Measurements from ENCODE around the gene LRP8. TPM values are rescaled to one million over a fixed set of nuclear protein-coding genes. Genes with fewer than 3 reads are reported as not detected.

The LRP8 gene
- total and polyA plus RNA-seq, 2 experiments from 2014 or later, result 27.8 to 71.1 TPM

- TF ChIP-seq CTCF (conservative IDR thresholded peaks at IDR 0.05; ENCODE audit: low read depth in 2 of 2), result peak in 1 of 2 experiments; percentile 20; a peak in 1 of 4 replicates
- no peak for TF ChIP-seq ZNF114 (CRISPR knock-in tag; IDR thresholded peaks at IDR 0.05)
- H3K27me3 ChIP-seq (ENCODE audit: insufficient read depth), result no peaks in the 10 kb centered on the region
- no peaks in the 10 kb centered on the region for H3K79me2 ChIP-seq (replicated peaks; ENCODE audit: insufficient read depth)
- no peak overlapping the region for H3K27ac ChIP-seq (ENCODE audit: low read depth)
- H3K4me2 ChIP-seq, result 0 out of 2 replicates have a peak overlapping the region, but pooled peaks have one; percentile 20
- H4K20me1 ChIP-seq (replicated peaks; ENCODE audit: insufficient read depth), result no peaks in the 10 kb centered on the region
- peak; percentile 30 for ATAC-seq
- H3K4me3 Mint-ChIP-seq, result no peak overlapping the region
- H3K4me1 Mint-ChIP-seq, result peaks cover 32% of the 10 kb centered on the region
- H3K9me2 ChIP-seq (ENCODE audit: insufficient read depth), result no peaks in the 10 kb centered on the region
- H3F3A ChIP-seq (replicated peaks; ENCODE audit: low read depth), result no peaks in the 10 kb centered on the region
- H3K4me3 ChIP-seq, result no peak overlapping the region
- no peaks in the 10 kb centered on the region for H3K36me3 ChIP-seq (ENCODE audit: insufficient read depth)
- H3K9me3 Mint-ChIP-seq, result no peaks in the 10 kb centered on the region
- no peaks in the 10 kb centered on the region for H3K36me3 Mint-ChIP-seq (ENCODE audit: low read depth)
- H3K27ac Mint-ChIP-seq, result no peak overlapping the region
- peak; percentile 38 for DNase-seq (ENCODE audit: low spot score)
- H3K27me3 Mint-ChIP-seq (ENCODE audit: insufficient read depth, low read depth, poor library complexity), result peaks cover 28% of the 10 kb centered on the region
- H3K4me1 ChIP-seq (ENCODE audit: insufficient read depth), result peaks cover 19% of the 10 kb centered on the region; the same call in 1 of the 2 replicates
- peak overlapping the region; percentile 88 for H2AFZ ChIP-seq
Measured at GRCh38 chr1:53376041-53376461, 48.2 kb upstream of the LRP8 start.

DNA sequence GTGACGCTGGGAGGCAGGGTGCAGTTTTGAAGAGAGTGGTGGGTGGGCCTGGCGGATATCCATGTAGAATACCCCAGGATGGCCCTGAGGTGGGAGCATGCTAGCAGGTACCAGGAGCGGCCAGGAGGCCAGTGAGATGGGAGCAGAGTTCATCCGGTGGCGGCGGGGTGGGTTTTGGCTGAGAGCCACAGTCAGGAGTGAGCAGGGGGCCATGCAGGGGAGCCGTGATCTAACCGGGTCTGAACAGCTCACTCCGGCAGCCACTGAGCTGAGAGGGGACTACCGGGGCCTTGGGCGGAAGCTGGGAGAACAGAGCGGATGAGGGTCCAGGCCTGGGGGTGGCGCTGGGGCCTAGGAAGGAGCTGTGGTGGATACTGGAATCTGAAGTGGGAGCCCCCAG, 47.6 kb upstream of the LRP8 start:
- no peaks in the 10 kb centered on the region for H3K9me2 ChIP-seq (ENCODE audit: insufficient read depth)
- Mint-ChIP-seq H3K27me3 (ENCODE audit: insufficient read depth, low read depth, poor library complexity) (peaks cover 28% of the 10 kb centered on the region), H3K9me3 (no peaks in the 10 kb centered on the region), H3K36me3 (ENCODE audit: low read depth) (no peaks in the 10 kb centered on the region), H3K4me1 (peaks cover 33% of the 10 kb centered on the region), H3K27ac (no peak overlapping the region), H3K4me3 (no peak overlapping the region)
- TF ChIP-seq ZNF331 (CRISPR knock-in tag; IDR thresholded peaks at IDR 0.05; ENCODE audit: low read depth) (no peak), POLR2AphosphoS5 (IDR thresholded peaks at IDR 0.05; ENCODE audit: low read depth) (no peak), ZNF114 (CRISPR knock-in tag; IDR thresholded peaks at IDR 0.05) (no peak), EZH2 (IDR thresholded peaks at IDR 0.05; ENCODE audit: low read depth, unreplicated experiment) (no peak)
- TF ChIP-seq, protein P1, sequence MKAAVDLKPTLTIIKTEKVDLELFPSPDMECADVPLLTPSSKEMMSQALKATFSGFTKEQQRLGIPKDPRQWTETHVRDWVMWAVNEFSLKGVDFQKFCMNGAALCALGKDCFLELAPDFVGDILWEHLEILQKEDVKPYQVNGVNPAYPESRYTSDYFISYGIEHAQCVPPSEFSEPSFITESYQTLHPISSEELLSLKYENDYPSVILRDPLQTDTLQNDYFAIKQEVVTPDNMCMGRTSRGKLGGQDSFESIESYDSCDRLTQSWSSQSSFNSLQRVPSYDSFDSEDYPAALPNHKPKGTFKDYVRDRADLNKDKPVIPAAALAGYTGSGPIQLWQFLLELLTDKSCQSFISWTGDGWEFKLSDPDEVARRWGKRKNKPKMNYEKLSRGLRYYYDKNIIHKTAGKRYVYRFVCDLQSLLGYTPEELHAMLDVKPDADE (IDR thresholded peaks at IDR 0.05), result no peak
- peak overlapping the region; percentile 88 for H2AFZ ChIP-seq
- no peaks in the 10 kb centered on the region for H3K79me2 ChIP-seq (replicated peaks; ENCODE audit: insufficient read depth)
- no peak for DNase-seq (ENCODE audit: low spot score)
- ATAC-seq, result peak; percentile 17
- no peaks in the 10 kb centered on the region for H3K27me3 ChIP-seq (ENCODE audit: insufficient read depth)
- H3K4me3 ChIP-seq, result no peak overlapping the region
- H4K20me1 ChIP-seq (replicated peaks; ENCODE audit: insufficient read depth), result no peaks in the 10 kb centered on the region
- H3K4me1 ChIP-seq (ENCODE audit: insufficient read depth), result peaks cover 21% of the 10 kb centered on the region; the same call in 1 of the 2 replicates
- no peak overlapping the region for H3K27ac ChIP-seq (ENCODE audit: low read depth)
- H3F3A ChIP-seq (replicated peaks; ENCODE audit: low read depth), result no peaks in the 10 kb centered on the region
- no peaks in the 10 kb centered on the region for H3K36me3 ChIP-seq (ENCODE audit: insufficient read depth)
- no peak overlapping the region for H3K4me2 ChIP-seq

- DNase-seq (ENCODE audit: low spot score) (no peak), ATAC-seq (no peak)
- Histone ChIP-seq H3K4me3 (no peak overlapping the region), H3K9me2 (ENCODE audit: insufficient read depth) (no peaks in the 10 kb centered on the region), H4K20me1 (replicated peaks; ENCODE audit: insufficient read depth) (no peaks in the 10 kb centered on the region), H3K36me3 (ENCODE audit: insufficient read depth) (no peaks in the 10 kb centered on the region), H3K4me1 (ENCODE audit: insufficient read depth) (peaks cover 21% of the 10 kb centered on the region; the same call in 1 of the 2 replicates), H3K79me2 (replicated peaks; ENCODE audit: insufficient read depth) (no peaks in the 10 kb centered on the region), H3F3A (replicated peaks; ENCODE audit: low read depth) (no peaks in the 10 kb centered on the region), H3K4me2 (no peak overlapping the region), H3K27ac (ENCODE audit: low read depth) (no peak overlapping the region), H3K27me3 (ENCODE audit: insufficient read depth) (no peaks in the 10 kb centered on the region), H2AFZ (no peak overlapping the region)
- Mint-ChIP-seq H3K27me3 (ENCODE audit: insufficient read depth, low read depth, poor library complexity) (peaks cover 29% of the 10 kb centered on the region), H3K27ac (no peak overlapping the region), H3K36me3 (ENCODE audit: low read depth) (no peaks in the 10 kb centered on the region), H3K4me3 (no peak overlapping the region), H3K4me1 (peaks cover 29% of the 10 kb centered on the region), H3K9me3 (no peaks in the 10 kb centered on the region)
- no peak for TF ChIP-seq CTCF (conservative IDR thresholded peaks at IDR 0.05; ENCODE audit: low read depth in 2 of 2)
- no peak for TF ChIP-seq NANOG (IDR thresholded peaks at IDR 0.05; ENCODE audit: borderline replicate concordance)
- no peak for TF ChIP-seq EZH2phosphoT487 (IDR thresholded peaks at IDR 0.05; ENCODE audit: unreplicated experiment)
- no peak for TF ChIP-seq POLR2AphosphoS5 (IDR thresholded peaks at IDR 0.05; ENCODE audit: low read depth)
- TF ChIP-seq STAT1 (IDR thresholded peaks at IDR 0.05; ENCODE audit: unreplicated experiment), result no peak
- TF ChIP-seq, protein P2, sequence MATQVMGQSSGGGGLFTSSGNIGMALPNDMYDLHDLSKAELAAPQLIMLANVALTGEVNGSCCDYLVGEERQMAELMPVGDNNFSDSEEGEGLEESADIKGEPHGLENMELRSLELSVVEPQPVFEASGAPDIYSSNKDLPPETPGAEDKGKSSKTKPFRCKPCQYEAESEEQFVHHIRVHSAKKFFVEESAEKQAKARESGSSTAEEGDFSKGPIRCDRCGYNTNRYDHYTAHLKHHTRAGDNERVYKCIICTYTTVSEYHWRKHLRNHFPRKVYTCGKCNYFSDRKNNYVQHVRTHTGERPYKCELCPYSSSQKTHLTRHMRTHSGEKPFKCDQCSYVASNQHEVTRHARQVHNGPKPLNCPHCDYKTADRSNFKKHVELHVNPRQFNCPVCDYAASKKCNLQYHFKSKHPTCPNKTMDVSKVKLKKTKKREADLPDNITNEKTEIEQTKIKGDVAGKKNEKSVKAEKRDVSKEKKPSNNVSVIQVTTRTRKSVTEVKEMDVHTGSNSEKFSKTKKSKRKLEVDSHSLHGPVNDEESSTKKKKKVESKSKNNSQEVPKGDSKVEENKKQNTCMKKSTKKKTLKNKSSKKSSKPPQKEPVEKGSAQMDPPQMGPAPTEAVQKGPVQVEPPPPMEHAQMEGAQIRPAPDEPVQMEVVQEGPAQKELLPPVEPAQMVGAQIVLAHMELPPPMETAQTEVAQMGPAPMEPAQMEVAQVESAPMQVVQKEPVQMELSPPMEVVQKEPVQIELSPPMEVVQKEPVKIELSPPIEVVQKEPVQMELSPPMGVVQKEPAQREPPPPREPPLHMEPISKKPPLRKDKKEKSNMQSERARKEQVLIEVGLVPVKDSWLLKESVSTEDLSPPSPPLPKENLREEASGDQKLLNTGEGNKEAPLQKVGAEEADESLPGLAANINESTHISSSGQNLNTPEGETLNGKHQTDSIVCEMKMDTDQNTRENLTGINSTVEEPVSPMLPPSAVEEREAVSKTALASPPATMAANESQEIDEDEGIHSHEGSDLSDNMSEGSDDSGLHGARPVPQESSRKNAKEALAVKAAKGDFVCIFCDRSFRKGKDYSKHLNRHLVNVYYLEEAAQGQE (IDR thresholded peaks at IDR 0.05; ENCODE audit: unreplicated experiment), result no peak
- TF ChIP-seq CREB1 (CRISPR knock-in tag; IDR thresholded peaks at IDR 0.05; ENCODE audit: low read depth), result no peak
- no peak for TF ChIP-seq ZNF114 (CRISPR knock-in tag; IDR thresholded peaks at IDR 0.05)
Measured at GRCh38 chr1:53373246-53373645, 45.4 kb upstream of the LRP8 start.
